Mesodermal cell (in vitro differentiated cells): ENCODE data around the gene MAZ.

Experiments
- H3K27ac ChIP-seq: 2 replicates; pipeline ENCODE4 v1.7.0; 2013; ENCODE audit warnings: mild to moderate bottlenecking, low read depth, low read length, moderate library complexity; ENCODE audit not compliant: severe bottlenecking
- H3K36me3 ChIP-seq: 2 replicates; pipeline ENCODE4 v1.7.1; 2013; ENCODE audit warnings: mild to moderate bottlenecking, low read length, moderate library complexity; ENCODE audit not compliant: control insufficient read depth, insufficient read depth
- H3K4me1 ChIP-seq: one replicate; pipeline ENCODE4 v1.7.1; 2013; ENCODE audit warnings: mild to moderate bottlenecking, low read length; ENCODE audit not compliant: insufficient read depth, control insufficient read depth, poor library complexity, severe bottlenecking
- H3K4me3 ChIP-seq: 2 replicates; pipeline ENCODE4 v1.7.0; 2013; ENCODE audit warnings: low read length, control low read depth, mild to moderate bottlenecking; ENCODE audit not compliant: insufficient read depth, poor library complexity, severe bottlenecking; ENCODE audit errors: extremely low read depth
- H3K9me3 ChIP-seq: 2 replicates; pipeline ENCODE4 v1.7.1; 2013; ENCODE audit warnings: mild to moderate bottlenecking, low read length, moderate library complexity; ENCODE audit not compliant: control insufficient read depth
- WGBS, 2 experiments: methylation state at CpG; one replicate each; pipeline ENCODE4 v1.1.5; 2013; ENCODE audit warnings: missing lambda C conversion rate in 2 of 2; ENCODE audit not compliant: insufficient coverage in 2 of 2; 5-methylcytosine and 5-hydroxymethylcytosine counted together

Gene MAZ

GRCh38 chr16:29844575-29845331 lies 38.4 kb downstream of the MAZ start:
- Histone ChIP-seq H3K4me1 (peaks cover 6% of the 10 kb centered on the region), H3K4me3 (no peak overlapping the region), H3K36me3 (no peaks in the 10 kb centered on the region), H3K27ac (no peak overlapping the region), H3K9me3 (no peaks in the 10 kb centered on the region)
- 94 to 95% methylated on average over 26 to 27 of the region's 28 CpGs for whole genome bisulfite sequencing, 2 experiments

DNA sequence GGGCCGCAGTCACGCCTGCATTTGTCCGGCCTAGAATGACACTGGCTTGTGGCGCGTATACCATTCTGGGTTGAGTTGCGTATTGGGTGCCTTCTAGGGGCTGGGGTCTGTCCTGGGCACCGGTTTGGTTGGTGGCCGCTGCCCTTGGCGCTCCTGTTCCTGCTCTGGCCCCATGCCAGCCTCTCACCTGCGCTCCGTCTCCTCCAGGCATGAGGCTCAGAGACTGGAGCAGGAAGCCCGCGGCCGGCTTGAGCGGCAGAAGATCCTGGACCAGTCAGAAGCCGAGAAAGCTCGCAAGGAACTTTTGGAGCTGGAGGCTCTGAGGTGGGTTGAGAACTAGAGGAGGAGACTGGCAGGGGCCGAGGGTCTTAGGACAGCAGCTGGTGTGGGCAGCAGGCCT lies 39.3 kb downstream of the MAZ start:
- no peak overlapping the region for H3K4me3 ChIP-seq
- no peak overlapping the region for H3K27ac ChIP-seq
- H3K4me1 ChIP-seq, result peaks cover 8% of the 10 kb centered on the region
- no peaks in the 10 kb centered on the region for H3K36me3 ChIP-seq
- H3K9me3 ChIP-seq, result no peaks in the 10 kb centered on the region
- WGBS, 2 experiments, result 93 to 96% methylated on average over 12 to 18 of the region's 18 CpGs

DNA sequence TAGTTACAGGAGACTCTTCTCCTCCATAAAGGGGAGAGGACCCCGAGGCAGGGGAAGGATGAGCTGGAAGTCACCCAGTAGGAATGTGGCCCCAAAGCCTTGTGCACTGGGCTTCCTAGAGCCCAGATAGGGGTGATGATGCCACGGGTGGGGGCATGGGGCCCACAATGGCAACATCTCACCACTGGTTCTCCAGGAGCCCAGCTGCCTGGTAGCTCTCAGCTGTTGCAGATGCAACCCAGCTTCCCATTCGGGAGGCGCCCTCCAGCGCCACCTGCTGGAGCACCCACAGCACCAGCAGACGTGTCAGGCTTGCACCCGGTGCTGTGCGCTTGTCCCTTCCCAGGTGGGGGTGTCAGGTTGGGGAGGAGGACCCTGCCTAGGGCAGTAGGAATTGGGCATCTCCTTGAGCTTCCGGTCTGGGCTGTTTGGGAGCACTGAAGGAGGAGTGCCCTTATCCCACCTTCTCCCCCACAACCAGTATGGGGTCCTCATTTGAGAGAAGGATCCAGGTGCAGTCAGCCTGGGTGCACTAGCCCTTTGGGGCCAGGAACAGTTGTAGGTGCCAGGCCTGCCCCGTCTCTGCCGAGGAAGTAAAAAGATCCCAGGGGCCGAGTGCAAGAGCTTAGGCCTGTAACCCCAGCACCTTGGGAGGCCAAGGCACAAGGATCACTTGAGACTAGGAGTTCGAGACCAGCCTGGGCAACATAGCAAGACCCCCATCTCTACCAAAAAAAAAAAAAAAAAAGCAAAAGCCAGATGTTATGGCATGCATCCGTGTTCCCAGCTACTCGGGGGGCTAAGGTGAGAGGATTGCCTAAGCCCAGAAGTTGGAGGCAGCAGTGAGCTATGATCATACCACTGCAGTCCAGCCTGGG lies 42.3 kb downstream of the MAZ start:
- 46 to 56% methylated on average over 10 to 12 of the region's 15 CpGs for WGBS, 2 experiments
- Histone ChIP-seq H3K27ac (no peak overlapping the region), H3K4me1 (peaks cover 8% of the 10 kb centered on the region), H3K36me3 (no peaks in the 10 kb centered on the region), H3K9me3 (no peaks in the 10 kb centered on the region), H3K4me3 (no peak overlapping the region)

- H3K4me1 ChIP-seq, result peaks cover 8% of the 10 kb centered on the region
- H3K4me3 ChIP-seq, result no peak overlapping the region
- no peaks in the 10 kb centered on the region for H3K36me3 ChIP-seq
- H3K9me3 ChIP-seq, result no peaks in the 10 kb centered on the region
- H3K27ac ChIP-seq, result peak overlapping the region; percentile 66
- WGBS, 2 experiments, result 61 to 73% methylated on average over 2 to 4 of the region's 5 CpGs
These were observed 43.2 kb downstream of the MAZ start for GRCh38 chr16:29849505-29849904.

GRCh38 chr16:29850998-29851397 lies 44.7 kb downstream of the MAZ start:
- H3K4me1 ChIP-seq, result peaks cover 8% of the 10 kb centered on the region
- no peak overlapping the region for H3K4me3 ChIP-seq
- H3K9me3 ChIP-seq, result no peaks in the 10 kb centered on the region
- H3K27ac ChIP-seq, result no peak overlapping the region
- H3K36me3 ChIP-seq, result no peaks in the 10 kb centered on the region
- WGBS, 2 experiments, result 90% methylated on average over 2 of the region's 3 CpGs

- WGBS, 2 experiments, result 100% methylated on average over 1 of the region's 7 CpGs
- Histone ChIP-seq H3K36me3 (no peaks in the 10 kb centered on the region), H3K4me3 (no peak overlapping the region), H3K4me1 (peaks cover 8% of the 10 kb centered on the region), H3K9me3 (no peaks in the 10 kb centered on the region), H3K27ac (no peak overlapping the region)
These were observed 46.3 kb downstream of the MAZ start for GRCh38 chr16:29852654-29853053.

GRCh38 chr16:29854520-29855100 lies 48.3 kb downstream of the MAZ start:
- peaks cover 4% of the 10 kb centered on the region for H3K4me1 ChIP-seq
- WGBS, 2 experiments, result 83 to 95% methylated on average over 3 to 5 of the region's 5 CpGs
- no peaks in the 10 kb centered on the region for H3K9me3 ChIP-seq
- no peak overlapping the region for H3K4me3 ChIP-seq
- H3K27ac ChIP-seq, result no peak overlapping the region
- peaks cover 16% of the 10 kb centered on the region for H3K36me3 ChIP-seq

DNA sequence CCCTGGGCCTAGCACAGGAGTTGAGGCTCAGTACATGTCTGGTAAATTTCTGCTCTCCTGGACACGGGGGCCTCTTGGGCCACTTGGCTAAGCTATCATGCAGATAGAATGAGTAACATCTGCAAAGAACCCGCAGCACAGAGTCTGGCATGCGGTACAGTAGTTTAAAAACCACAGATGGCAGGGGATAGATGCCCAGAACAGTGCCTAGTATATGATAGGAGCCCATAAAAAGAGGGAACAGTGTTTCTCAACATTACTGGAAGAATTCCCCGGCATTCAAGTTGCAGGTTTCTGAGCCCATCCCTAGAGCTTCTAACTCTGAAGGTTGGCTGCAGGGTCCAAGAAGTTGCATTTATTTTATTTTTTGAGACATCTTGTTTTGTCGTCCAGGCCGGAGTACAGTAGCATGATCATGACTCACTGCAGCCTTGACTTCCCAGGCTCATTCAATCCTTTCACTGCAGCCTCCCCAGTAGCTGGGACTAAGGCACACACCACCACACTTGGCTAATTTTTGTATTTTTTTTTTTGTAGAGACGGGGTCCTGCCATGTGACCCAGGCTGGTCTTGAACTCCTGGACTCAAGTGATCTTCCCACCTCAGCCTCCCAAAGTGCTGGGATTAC lies 50.9 kb downstream of the MAZ start:
- H3K4me3 ChIP-seq, result no peak overlapping the region
- no peak overlapping the region for H3K27ac ChIP-seq
- WGBS, 2 experiments, result 92 to 95% methylated on average over 6 to 7 of the region's 7 CpGs
- H3K9me3 ChIP-seq, result no peaks in the 10 kb centered on the region
- H3K4me1 ChIP-seq, result peaks cover 3% of the 10 kb centered on the region
- H3K36me3 ChIP-seq, result peaks cover 32% of the 10 kb centered on the region

DNA sequence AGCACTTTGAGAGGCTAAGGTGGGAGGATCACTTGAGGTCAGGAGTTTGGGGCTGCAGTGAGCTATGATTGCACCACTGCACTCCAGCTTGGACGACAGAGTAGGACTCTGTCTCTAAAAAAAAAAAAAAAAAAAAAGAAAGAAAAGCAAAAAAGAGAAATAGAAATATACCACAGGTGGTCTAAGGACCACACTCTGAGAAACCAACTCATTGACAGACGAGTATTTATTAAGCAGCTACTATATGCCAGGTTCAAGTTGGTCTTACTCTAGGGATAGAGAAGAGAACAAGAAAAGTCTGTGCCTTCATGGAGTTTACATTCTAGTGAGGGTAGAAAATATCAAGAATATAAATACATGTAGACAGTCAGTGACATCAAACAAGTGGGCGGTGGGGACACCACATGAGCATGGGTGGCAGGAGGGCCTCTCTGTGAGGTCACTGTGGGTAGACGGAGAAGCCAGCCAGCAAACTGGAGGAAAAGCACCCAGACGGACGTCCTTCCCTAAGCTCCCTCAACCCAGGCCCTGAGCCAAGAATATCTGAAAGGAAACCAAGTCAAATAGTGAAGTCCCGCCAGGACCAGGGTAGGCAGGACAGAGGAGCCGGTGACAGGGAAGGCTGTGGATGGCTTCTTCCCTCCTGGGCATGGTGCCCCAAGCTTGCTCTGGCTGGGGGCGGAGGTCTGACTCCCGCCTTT lies 52.0 kb downstream of the MAZ start:
- Histone ChIP-seq H3K36me3 (peaks cover 32% of the 10 kb centered on the region), H3K4me3 (no peak overlapping the region), H3K9me3 (no peaks in the 10 kb centered on the region), H3K27ac (no peak overlapping the region), H3K4me1 (peaks cover 5% of the 10 kb centered on the region)
- 96 to 98% methylated on average over 8 of the region's 10 CpGs for WGBS, 2 experiments

GRCh38 chr16:29858974-29859373 lies 52.6 kb downstream of the MAZ start:
- no peak overlapping the region for H3K27ac ChIP-seq
- H3K4me1 ChIP-seq, result peaks cover 5% of the 10 kb centered on the region
- peaks cover 32% of the 10 kb centered on the region for H3K36me3 ChIP-seq
- 93 to 98% methylated on average over 18 of the region's 19 CpGs for WGBS, 2 experiments
- no peaks in the 10 kb centered on the region for H3K9me3 ChIP-seq
- no peak overlapping the region for H3K4me3 ChIP-seq
